Activated naive CD4-positive, alpha-beta T cell treated with anti-CD3 and anti-CD28 coated beads, Interleukin-2, amount 50 U/mL, for 24 hours (primary cell): ENCODE measurements around the gene CHI3L1.

Source experiments
- H3K27ac Mint-ChIP-seq: one replicate; pipeline ENCODE4 v1.8.0; 2021; ENCODE audit warnings: mild to moderate bottlenecking, mixed read lengths
- H3K27me3 Mint-ChIP-seq: one replicate; pipeline ENCODE4 v1.8.0; 2021; ENCODE audit warnings: mixed read lengths
- H3K36me3 Mint-ChIP-seq: one replicate; pipeline ENCODE4 v1.8.0; 2021; ENCODE audit warnings: mixed read lengths
- H3K4me1 Mint-ChIP-seq: one replicate; pipeline ENCODE4 v1.8.0; 2021; ENCODE audit warnings: mixed read lengths
- H3K4me3 Mint-ChIP-seq: one replicate; pipeline ENCODE4 v1.8.0; 2021; ENCODE audit warnings: mild to moderate bottlenecking, mixed read lengths
- H3K9me3 Mint-ChIP-seq: one replicate; pipeline ENCODE4 v1.8.0; 2021; ENCODE audit warnings: mixed read lengths

The CHI3L1 gene

DNA sequence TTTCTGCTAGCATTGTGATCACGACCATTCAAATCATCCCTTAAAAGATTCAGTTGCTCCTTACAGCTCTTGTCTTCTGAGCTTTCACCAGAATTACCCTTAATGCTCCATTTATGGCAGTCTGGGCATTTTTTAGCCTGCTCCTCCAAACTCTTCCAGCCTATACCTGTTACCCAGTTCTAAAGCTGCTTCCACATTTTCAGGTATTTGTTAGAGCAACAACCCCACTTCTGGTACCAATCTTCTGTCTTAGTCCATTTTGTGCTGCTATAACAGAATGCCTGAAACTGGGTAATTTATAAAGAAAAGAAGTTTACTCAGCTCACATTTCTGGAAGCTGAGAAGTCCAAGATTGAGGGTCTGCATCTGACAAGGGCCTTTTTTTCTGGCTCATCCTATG lies 28.1 kb downstream of the CHI3L1 start:
- no peak overlapping the region for H3K4me3 Mint-ChIP-seq
- H3K4me1 Mint-ChIP-seq, result no peaks in the 10 kb centered on the region
- peaks cover 2% of the 10 kb centered on the region for H3K27me3 Mint-ChIP-seq
- no peaks in the 10 kb centered on the region for H3K9me3 Mint-ChIP-seq
- no peaks in the 10 kb centered on the region for H3K36me3 Mint-ChIP-seq
- no peak overlapping the region for H3K27ac Mint-ChIP-seq

DNA sequence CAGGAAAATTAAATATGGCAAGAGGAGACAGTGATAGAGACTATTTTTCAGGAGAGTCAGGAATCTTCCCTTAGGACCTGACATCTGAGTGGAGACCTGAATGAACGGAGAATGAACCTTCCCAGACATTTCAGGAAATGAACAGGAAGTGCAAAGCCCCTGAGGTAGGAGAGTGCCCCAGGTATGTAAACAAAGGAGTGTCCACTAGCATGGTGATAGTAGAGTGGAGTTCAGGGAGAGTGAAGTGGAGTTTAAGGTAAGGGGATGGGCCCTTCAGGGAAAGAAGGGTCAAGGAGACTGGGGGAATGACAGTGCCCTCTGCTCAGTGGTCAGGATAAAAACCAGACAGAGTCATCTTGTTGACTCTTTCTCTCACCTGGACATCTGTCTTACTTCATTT lies 30.2 kb downstream of the CHI3L1 start:
- H3K9me3 Mint-ChIP-seq, result no peaks in the 10 kb centered on the region

DNA sequence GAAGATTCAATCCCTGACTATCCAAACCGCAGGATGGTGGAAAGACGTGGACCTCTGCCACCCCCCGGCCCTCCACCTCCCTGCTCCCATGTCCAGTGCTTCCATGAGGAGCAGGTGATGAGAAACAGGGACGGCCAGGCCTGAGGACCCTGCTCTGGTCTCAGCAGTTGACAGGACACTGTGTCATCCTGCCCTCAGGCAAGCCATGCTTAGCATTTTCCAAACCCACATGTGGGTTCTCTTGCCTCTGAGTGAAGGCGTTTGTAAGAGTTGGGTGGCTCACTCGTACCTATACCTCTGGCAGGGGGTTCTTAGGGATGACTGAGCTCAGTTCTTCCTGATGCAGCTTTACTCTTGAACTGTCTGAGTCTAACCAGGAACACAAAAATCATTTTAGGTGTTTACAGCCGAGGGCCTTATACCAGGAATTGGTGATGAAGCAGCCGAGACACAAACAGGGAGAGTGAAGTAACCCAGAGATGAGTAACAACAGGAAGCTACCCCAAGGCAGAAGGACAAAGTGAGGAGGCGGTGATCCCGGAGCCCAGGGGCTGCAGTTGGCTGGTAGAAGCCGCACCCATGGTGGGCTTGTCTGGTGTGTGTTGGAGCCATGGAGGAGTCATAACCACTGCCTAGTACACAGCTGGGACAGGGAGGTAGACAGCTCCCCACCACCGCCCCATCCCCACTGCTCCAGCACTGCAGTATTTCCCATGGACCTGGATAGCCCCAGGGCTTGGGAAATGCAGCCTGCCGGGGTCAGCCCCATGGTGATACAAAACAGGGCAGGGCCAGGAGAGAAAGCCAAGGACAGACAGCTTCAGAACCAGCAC lies 32.3 kb downstream of the CHI3L1 start:
- Mint-ChIP-seq H3K4me3 (no peak overlapping the region), H3K27me3 (no peaks in the 10 kb centered on the region), H3K27ac (no peak overlapping the region), H3K36me3 (no peaks in the 10 kb centered on the region), H3K4me1 (no peaks in the 10 kb centered on the region), H3K9me3 (no peaks in the 10 kb centered on the region)

More for the DNA sequence above, 30.2 kb downstream of the CHI3L1 start:
- H3K36me3 Mint-ChIP-seq, result no peaks in the 10 kb centered on the region
- no peaks in the 10 kb centered on the region for H3K27me3 Mint-ChIP-seq
- no peak overlapping the region for H3K4me3 Mint-ChIP-seq
- H3K4me1 Mint-ChIP-seq, result no peaks in the 10 kb centered on the region
- no peak overlapping the region for H3K27ac Mint-ChIP-seq

DNA sequence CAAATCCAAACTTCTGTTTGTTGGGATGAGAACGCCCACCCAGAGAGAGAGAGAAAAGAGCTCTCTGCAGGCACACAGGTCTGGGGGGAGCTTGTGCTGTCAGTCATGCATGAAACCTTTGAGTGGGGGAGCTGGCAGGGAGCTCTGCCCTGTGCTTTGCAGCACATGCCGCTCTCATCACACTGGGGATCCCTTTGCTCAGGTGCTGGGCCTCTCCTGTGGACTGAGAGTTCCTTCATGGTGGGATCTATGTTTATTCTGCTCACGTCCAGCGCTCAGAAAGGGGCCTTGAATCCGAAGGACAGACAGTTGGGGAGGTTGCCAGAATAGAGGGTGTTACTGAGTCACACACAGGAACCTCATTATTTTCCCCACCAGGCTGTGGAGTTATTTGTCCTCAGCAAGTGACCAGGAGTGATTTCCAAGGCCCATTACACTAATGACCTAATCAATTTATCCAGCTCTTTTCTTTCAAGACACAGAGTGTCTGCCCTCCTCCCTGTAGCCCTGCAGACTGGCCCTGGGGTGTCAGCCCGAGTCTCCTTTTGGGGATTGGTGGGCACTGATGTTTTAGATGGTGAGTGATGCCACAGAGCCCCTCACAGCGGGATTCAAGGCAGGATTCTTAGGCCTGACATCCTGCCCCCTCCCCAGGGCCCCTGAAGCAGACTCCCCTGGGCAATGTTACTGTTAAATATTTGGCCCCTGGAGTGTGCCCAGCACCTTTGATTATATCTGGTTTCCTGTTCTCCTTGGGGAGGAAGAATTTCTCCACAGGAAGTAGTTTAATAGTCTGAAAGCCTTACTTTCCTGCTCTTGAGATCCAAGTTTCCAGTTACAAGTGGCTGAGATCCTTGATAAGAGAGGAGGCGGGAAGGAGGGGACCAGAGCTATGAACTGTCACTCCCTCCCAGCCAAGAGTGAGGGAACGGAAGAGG lies 33.2 kb downstream of the CHI3L1 start:
- H3K27me3 Mint-ChIP-seq, result no peaks in the 10 kb centered on the region
- H3K27ac Mint-ChIP-seq, result no peak overlapping the region

DNA sequence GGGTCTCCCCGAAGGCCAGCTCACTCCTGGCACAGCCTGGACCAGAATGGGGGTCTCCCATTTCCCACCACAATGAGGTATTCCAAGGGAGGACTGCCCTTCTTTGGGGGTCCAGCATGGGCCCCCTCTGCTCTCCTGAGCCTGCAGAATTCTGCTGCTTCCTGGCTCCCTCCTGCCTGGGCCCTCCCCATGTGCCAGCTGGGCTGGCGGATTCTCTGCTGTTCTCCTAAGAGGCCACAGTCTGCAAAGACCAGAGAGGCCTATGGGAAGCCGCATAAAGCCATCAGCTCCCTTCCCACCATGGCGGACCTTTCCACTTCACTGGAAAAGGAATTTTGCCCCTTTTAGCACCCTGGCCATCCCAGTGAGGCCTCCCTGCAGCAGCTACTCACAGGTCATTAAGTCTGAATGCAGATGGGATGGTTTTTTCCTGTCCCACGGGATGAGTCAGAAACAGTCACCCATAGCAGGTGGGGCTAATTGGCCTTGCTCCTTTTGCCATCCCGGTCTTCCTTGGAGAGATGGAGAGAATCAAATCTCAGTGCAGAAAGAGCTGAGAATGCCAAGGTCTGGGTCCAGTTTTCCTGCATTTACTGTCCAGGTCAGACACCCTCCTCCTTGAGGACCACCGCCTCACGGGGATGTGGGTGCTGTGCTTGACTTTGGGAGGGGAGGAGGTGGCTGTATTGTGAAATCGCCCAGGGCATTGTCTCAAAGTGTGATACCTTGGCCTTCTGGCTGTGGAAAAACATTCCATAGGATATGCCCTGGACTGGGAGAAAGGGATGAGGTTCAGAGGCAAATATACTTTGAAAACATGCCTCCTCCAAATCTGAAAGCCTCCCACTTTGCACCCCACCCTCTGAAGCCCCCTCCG lies 34.1 kb downstream of the CHI3L1 start:
- H3K4me3 Mint-ChIP-seq, result no peak overlapping the region
- no peak overlapping the region for H3K27ac Mint-ChIP-seq
- no peaks in the 10 kb centered on the region for H3K4me1 Mint-ChIP-seq
- H3K27me3 Mint-ChIP-seq, result no peaks in the 10 kb centered on the region
- H3K36me3 Mint-ChIP-seq, result no peaks in the 10 kb centered on the region
- no peaks in the 10 kb centered on the region for H3K9me3 Mint-ChIP-seq

More for the DNA sequence above, 33.2 kb downstream of the CHI3L1 start:
- Mint-ChIP-seq H3K4me1 (no peaks in the 10 kb centered on the region), H3K36me3 (no peaks in the 10 kb centered on the region), H3K9me3 (no peaks in the 10 kb centered on the region), H3K4me3 (no peak overlapping the region)

DNA sequence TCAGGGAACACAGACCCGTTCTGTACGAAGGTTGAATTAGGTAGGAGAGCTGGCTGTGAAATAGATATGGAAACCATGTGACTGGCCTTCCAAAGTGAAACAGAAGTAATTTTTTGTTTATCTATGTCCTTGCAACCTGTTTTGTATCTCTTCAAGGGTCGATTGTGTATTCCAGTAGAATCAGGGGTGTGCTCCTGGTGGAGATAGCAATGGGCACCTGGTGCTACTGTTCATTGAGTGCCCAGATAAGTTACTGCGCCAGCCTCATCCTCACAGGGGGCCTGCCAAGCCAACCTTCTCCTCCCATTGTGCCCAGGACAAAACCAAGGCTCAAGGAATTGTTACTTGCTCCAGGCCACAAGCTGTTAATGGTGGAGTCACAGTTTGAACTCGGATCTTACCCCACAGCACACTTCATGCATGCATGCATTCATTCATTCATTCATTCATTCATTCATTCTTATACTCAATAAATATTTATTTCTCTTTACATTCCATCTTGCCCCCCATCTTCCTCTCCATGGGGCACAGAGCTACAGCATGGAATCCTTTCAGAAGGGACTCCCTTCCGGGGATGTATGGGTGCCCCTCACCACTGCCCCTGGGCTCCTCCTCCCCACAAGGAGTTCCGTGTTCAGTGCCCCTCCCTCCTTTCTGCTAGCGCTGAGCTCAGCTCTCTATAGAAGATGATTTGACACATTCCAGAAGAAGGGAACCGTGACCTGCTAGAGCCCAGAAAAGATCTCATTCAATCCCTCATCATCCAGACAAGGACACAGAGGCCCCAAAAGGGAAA lies 34.9 kb downstream of the CHI3L1 start:
- Mint-ChIP-seq H3K27ac (no peak overlapping the region), H3K9me3 (no peaks in the 10 kb centered on the region), H3K36me3 (no peaks in the 10 kb centered on the region), H3K4me1 (no peaks in the 10 kb centered on the region), H3K4me3 (no peak overlapping the region), H3K27me3 (no peaks in the 10 kb centered on the region)

DNA sequence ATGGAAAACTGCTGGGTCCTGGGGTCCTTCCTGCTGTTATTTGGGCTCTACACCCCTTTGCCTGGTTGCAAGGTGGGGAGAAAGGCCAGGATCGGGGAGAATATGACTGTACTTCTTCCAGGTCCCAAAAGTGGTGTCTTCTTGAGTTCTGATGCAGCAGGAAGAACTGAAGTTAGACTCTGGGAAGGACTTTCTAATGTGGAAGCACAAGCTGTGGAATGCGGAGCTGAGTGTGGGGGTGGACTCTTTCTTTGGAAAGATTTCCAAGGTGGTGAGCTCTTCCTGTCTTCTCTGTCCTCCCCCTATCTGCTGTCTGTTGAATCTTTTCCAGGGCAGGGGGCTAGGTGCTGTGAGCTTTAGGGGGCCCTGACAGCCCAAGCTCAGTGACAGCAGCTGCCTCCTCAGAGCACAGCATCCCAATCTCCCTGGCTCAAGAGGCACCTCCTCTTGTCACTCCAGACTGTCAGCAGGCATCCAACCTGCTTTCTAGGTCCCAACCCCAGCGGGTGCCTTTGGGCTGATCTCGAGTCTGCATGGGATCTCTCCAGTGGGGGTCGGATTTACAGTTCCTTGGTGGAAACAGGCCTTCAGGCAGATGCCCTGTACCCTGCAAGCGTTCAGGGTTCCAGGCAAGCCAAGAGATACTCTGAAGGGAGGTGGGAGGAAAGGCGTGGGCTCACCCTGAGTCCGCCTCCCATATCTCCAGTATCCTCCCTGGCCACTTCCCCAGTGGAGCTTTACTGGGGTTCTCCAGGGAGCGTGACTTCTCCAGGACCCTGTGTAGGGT lies 35.8 kb downstream of the CHI3L1 start:
- Mint-ChIP-seq H3K9me3 (no peaks in the 10 kb centered on the region), H3K4me3 (no peak overlapping the region), H3K4me1 (no peaks in the 10 kb centered on the region)

DNA sequence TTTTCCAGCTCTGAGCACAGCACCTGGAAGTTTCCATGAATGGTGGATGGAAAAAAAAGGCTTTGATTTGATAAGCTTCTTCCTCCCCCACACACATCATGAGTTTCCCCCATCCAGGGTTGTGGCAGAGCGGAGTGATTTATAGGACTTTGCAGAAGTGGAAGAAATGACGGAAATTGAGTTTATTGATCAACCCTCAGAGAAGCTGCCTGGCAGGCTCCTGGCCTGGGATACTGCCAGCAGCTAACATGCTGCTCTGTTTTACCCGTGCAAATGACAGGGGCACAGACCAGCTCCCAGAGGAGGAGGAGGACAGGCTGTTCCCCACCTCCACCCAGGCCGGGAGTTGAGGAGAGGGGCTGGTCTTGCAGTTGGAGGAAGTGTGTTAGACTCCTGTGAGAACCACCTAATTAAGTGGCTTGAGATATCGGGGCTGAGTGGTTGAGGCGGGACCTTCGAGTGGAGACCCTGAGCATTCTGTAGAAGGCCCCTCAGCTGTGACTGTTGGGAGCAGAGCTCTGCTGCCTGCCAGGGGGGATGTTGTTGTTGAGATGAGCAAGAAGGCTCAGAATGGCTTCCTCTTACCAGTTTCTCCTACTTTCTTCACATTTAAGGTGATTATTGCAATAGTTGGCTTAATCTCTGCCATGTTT lies 37.2 kb downstream of the CHI3L1 start:
- Mint-ChIP-seq H3K9me3 (no peaks in the 10 kb centered on the region), H3K27ac (no peak overlapping the region)

More for the DNA sequence above, 35.8 kb downstream of the CHI3L1 start:
- no peaks in the 10 kb centered on the region for H3K36me3 Mint-ChIP-seq
- H3K27me3 Mint-ChIP-seq, result no peaks in the 10 kb centered on the region
- no peak overlapping the region for H3K27ac Mint-ChIP-seq

DNA sequence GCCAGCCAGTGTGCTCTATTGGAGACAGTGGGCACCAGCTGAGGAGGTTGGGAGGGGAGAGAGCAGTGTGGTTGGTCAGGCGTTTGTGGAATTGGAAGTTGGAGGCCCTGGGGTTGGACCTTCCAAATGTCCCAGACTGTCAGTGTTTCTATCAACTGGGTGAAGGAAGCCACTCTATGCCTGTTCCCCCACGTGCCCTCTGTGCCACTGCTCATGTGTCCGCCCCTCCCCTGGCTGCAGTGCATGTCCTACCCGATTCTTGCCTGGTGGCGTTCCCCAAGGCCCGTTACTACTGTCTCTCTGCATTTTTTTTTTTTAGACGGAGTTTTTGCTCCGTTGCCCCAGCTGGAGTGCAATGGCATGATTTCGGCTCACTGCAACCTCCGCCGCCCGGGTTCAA lies 37.9 kb downstream of the CHI3L1 start:
- Mint-ChIP-seq H3K36me3 (no peaks in the 10 kb centered on the region), H3K9me3 (no peaks in the 10 kb centered on the region), H3K27me3 (no peaks in the 10 kb centered on the region), H3K27ac (no peak overlapping the region), H3K4me1 (no peaks in the 10 kb centered on the region), H3K4me3 (no peak overlapping the region)

More for the DNA sequence above, 37.2 kb downstream of the CHI3L1 start:
- no peaks in the 10 kb centered on the region for H3K4me1 Mint-ChIP-seq
- no peaks in the 10 kb centered on the region for H3K27me3 Mint-ChIP-seq
- no peaks in the 10 kb centered on the region for H3K36me3 Mint-ChIP-seq
- H3K4me3 Mint-ChIP-seq, result no peak overlapping the region

DNA sequence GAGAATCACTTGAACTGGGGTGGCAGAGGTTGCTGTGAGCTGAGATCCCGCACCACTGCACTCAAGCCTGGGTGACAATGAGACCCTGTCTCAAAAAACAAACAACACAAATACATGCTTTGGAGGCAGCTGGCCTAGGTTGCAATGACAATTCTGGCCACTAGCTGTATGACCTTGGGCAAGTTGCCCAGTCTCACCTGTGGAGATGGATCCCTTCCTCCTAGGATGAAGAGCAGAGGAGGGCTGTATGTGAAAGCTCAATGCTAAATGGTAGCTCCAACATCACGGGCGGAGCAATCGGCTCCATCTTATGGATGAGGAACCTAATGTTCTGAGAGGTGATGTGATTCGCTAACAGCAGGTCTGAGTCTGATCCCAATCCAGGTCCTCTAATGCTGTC lies 38.4 kb downstream of the CHI3L1 start:
- Mint-ChIP-seq H3K9me3 (no peaks in the 10 kb centered on the region), H3K27me3 (no peaks in the 10 kb centered on the region), H3K4me3 (no peak overlapping the region), H3K36me3 (no peaks in the 10 kb centered on the region), H3K27ac (no peak overlapping the region), H3K4me1 (no peaks in the 10 kb centered on the region)

DNA sequence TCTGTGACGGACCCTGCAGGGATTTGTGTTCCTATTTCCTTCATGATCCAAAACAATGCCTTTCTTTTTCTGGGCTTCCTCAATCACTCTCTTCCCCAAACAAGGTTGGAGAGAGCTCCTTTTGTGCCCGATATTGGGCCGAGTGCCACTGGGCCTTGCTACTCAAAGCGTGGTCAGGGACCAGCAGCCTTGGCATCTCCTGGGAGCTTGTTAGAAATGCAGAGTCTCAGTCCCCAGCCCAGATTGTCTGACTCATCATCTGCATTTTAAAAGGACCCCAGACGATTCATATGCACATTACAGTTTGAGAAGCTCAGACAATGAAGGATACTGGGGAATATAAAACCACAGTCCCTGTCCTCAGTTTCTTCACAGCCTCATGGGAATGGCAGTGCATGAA lies 39.1 kb downstream of the CHI3L1 start:
- no peaks in the 10 kb centered on the region for H3K9me3 Mint-ChIP-seq
- no peaks in the 10 kb centered on the region for H3K27me3 Mint-ChIP-seq
- H3K27ac Mint-ChIP-seq, result no peak overlapping the region
- H3K36me3 Mint-ChIP-seq, result no peaks in the 10 kb centered on the region
- H3K4me3 Mint-ChIP-seq, result no peak overlapping the region
- H3K4me1 Mint-ChIP-seq, result no peaks in the 10 kb centered on the region

DNA sequence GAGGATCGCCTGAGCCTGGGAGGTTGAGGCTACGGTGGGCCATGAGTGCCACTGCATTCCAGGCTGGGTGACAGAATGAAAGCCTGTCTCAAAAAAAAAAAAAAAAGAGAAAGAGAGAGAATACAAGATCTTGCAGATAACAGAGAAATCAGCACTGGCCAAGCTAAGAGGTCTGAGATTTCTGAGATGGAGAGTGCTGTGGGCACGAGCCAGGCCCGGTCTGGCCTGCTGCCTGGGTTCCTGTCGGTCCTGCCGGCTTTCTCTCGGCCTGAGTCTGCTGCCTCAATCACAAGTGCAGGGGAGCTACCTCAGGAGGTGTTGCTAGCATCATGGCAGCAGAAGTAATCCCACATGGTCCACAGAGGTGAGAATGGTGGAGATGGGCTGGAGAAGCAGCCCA lies 40.0 kb downstream of the CHI3L1 start:
- Mint-ChIP-seq H3K9me3 (no peaks in the 10 kb centered on the region), H3K27ac (no peak overlapping the region), H3K4me1 (no peaks in the 10 kb centered on the region), H3K4me3 (no peak overlapping the region), H3K27me3 (no peaks in the 10 kb centered on the region), H3K36me3 (no peaks in the 10 kb centered on the region)

DNA sequence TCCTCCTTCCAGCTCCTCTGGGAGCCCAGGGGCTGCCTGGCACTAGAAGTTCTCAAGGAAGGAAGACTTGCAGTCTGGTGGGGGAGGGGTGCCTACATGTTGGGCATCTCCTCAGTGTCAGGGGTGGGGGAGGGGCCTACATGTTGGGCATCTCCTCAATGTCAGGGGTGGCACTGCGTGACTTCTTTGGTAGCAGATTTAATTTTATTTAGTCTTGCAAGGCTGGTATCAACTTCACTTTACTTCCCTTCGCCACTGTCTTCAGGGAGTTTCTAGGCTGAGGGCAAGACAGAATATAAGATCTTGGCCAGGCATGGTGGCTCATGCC lies 40.5 kb downstream of the CHI3L1 start:
- Mint-ChIP-seq H3K36me3 (no peaks in the 10 kb centered on the region), H3K4me3 (no peak overlapping the region), H3K9me3 (no peaks in the 10 kb centered on the region), H3K27me3 (no peaks in the 10 kb centered on the region), H3K4me1 (no peaks in the 10 kb centered on the region), H3K27ac (no peak overlapping the region)
